WTC11 (cell line): ENCODE data around the gene FUBP3. TPM values are rescaled to one million over a fixed set of nuclear protein-coding genes. Genes with fewer than 3 reads are reported as not detected.

Source experiments
- ATAC-seq: fragments of 200-7000 bp; cut with Tn5 transposase; 2 replicates; pipeline ENCODE4 v1.10.0; 2021; ENCODE audit warnings: mild to moderate bottlenecking, moderate library complexity
- CTCF ChIA-PET: fragments of 300-600 bp; sonication (Branson Sonifier 250); formaldehyde crosslinking; loops from one replicate; lab custom pipeline; 2021; ENCODE audit warnings: antibody characterized with exemption; lab: Charles Lee
- POLR2A ChIA-PET: fragments of 350-600 bp; sonication (Branson Sonifier 250); formaldehyde crosslinking; loops from one replicate; lab custom pipeline; 2021; ENCODE audit warnings: antibody characterized with exemption; lab: Charles Lee
- DNase-seq: peaks from one replicate; pipeline ENCODE4 v3.0.0; 2021; ENCODE audit warnings: low spot score
- H3K27ac Mint-ChIP-seq: 2 replicates; pipeline ENCODE4 v1.8.0; 2021; ENCODE audit warnings: mixed read lengths
- H3K27me3 Mint-ChIP-seq: 2 replicates; pipeline ENCODE4 v1.8.0; 2021; ENCODE audit warnings: low read depth, mild to moderate bottlenecking, moderate library complexity, mixed read lengths
- H3K36me3 Mint-ChIP-seq: 2 replicates; pipeline ENCODE4 v1.8.0; 2021; ENCODE audit warnings: mixed read lengths
- H3K4me1 Mint-ChIP-seq: 2 replicates; pipeline ENCODE4 v1.8.0; 2022; ENCODE audit warnings: mixed read lengths
- H3K4me3 Mint-ChIP-seq: 2 replicates; pipeline ENCODE4 v1.8.0; 2021; ENCODE audit warnings: mild to moderate bottlenecking, moderate library complexity, mixed read lengths
- H3K9me3 Mint-ChIP-seq: 2 replicates; pipeline ENCODE4 v1.8.0; 2021; ENCODE audit warnings: mixed read lengths
- EMX1 ChIP-seq: fragments of 250-450 bp; sonication (Bioruptor Pico); IDR thresholded peaks from 2 replicates; pipeline ENCODE4 v1.8.0; 2021; ENCODE audit warnings: mild to moderate bottlenecking
- FOXP1 ChIP-seq: sonication (generic); formaldehyde crosslinking; IDR thresholded peaks from 2 replicates; pipeline ENCODE4 v1.8.0; 2022; ENCODE audit warnings: missing genetic modification reagents, mild to moderate bottlenecking, moderate library complexity, borderline replicate concordance
- HMGA2 ChIP-seq: fragments of 250-450 bp; sonication (Bioruptor Pico); IDR thresholded peaks from 2 replicates; pipeline ENCODE4 v1.4.0; 2021; ENCODE audit warnings: mild to moderate bottlenecking, moderate library complexity
- JAZF1 ChIP-seq: fragments of 250-450 bp; sonication (Bioruptor Pico); IDR thresholded peaks from 2 replicates; pipeline ENCODE4 v1.9.0; 2021; ENCODE audit warnings: moderate library complexity, mild to moderate bottlenecking, inconsistent platforms
- NFATC4 ChIP-seq: fragments of 250-450 bp; sonication (Bioruptor Pico); IDR thresholded peaks from 2 replicates; pipeline ENCODE4 v1.9.0; 2021; ENCODE audit warnings: mild to moderate bottlenecking
- SP1 ChIP-seq: sonication (generic); formaldehyde crosslinking; conservative IDR thresholded peaks from 2 replicates; pipeline ENCODE4 v1.8.1; 2022; ENCODE audit warnings: missing genetic modification reagents
- ZNF219 ChIP-seq: sonication (generic); formaldehyde crosslinking; IDR thresholded peaks from 2 replicates; pipeline ENCODE4 v1.8.0; 2023; ENCODE audit warnings: missing genetic modification reagents, mild to moderate bottlenecking, borderline replicate concordance
- ZNF232 ChIP-seq: sonication (generic); formaldehyde crosslinking; IDR thresholded peaks from 2 replicates; pipeline ENCODE4 v1.8.0; 2022; ENCODE audit warnings: mild to moderate bottlenecking, missing genetic modification reagents
- ZNF263 ChIP-seq: sonication (generic); formaldehyde crosslinking; IDR thresholded peaks from 2 replicates; pipeline ENCODE4 v1.8.1; 2022; ENCODE audit warnings: low read depth, mild to moderate bottlenecking, moderate library complexity, missing genetic modification reagents
- ZNF423 ChIP-seq: fragments of 250-450 bp; sonication (Bioruptor Pico); IDR thresholded peaks from 2 replicates; pipeline ENCODE4 v2.1.2; 2022; ENCODE audit warnings: mild to moderate bottlenecking, moderate library complexity
- total RNA-seq: library from RNA; stranded (reverse); gene quantifications from 3 replicates; pipeline ENCODE4 v1.2.3, GENCODE V29; 2021
- TF ChIP-seq, protein P1 (sequence below): sonication (generic); formaldehyde crosslinking; IDR thresholded peaks from 2 replicates; pipeline ENCODE4 v1.8.0; 2022; ENCODE audit warnings: mild to moderate bottlenecking, missing genetic modification reagents
- TF ChIP-seq, protein P2 (sequence below): fragments of 250-450 bp; sonication (Bioruptor Pico); IDR thresholded peaks from 2 replicates; pipeline ENCODE4 v1.9.0; 2021; ENCODE audit warnings: moderate library complexity, mild to moderate bottlenecking, inconsistent platforms, borderline replicate concordance
- TF ChIP-seq, protein P3 (sequence below): fragments of 250-450 bp; sonication (Bioruptor Pico); IDR thresholded peaks from 2 replicates; pipeline ENCODE4 v1.9.0; 2021; ENCODE audit warnings: mild to moderate bottlenecking, borderline replicate concordance
- TF ChIP-seq, protein P4 (sequence below): fragments of 250-450 bp; sonication (Bioruptor Pico); IDR thresholded peaks from 2 replicates; pipeline ENCODE4 v1.9.0; 2021; ENCODE audit warnings: mild to moderate bottlenecking
- TF ChIP-seq, protein P5 (sequence below): sonication (generic); formaldehyde crosslinking; IDR thresholded peaks from 2 replicates; pipeline ENCODE4 v1.8.1; 2023; ENCODE audit warnings: mild to moderate bottlenecking, missing genetic modification reagents, moderate library complexity
- TF ChIP-seq, protein P6 (sequence below): sonication (generic); formaldehyde crosslinking; IDR thresholded peaks from 2 replicates; pipeline ENCODE4 v1.8.0; 2023; ENCODE audit warnings: missing genetic modification reagents, mild to moderate bottlenecking, borderline replicate concordance

The FUBP3 gene
- total RNA-seq, 1 experiment from 2014 or later: 83.0 TPM

DNA sequence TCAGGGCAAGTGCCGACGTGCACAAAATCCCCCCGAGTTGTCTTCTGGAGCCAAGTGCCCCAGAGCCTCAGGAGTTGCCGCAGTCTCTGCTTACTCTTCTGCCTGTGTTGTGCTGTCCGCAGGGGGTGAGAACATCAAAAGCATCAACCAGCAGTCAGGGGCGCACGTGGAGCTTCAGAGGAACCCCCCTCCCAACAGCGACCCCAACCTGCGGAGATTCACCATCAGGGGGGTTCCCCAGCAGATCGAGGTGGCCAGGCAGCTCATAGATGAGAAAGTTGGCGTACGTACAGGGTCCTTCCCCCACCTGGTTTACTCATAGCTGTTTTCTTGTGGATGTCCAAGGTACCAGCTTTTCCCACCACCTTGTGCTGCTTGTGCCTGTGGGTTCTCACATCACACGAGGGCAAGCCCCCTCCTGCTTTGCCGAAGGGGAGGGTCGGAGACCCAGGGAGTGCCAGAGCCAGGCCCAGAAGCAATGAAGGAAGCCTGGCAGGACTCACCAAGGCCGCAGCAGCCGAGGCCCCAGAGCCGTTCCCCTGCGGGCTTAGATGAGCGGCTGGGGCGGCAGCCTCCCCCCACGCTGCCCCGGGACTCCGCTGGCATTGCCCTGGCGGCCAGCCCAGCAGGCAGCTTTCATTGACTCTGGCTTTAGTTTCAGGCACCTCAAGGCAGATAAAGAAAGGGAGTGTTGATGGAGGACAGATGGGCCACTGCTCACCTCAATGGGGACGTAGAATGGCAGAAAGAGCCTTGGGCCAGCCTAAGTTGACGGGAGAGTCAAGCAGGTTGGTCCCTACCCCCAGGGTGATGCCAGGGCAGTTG lies 51.3 kb downstream of the FUBP3 start:
- DNase-seq (no peak), ATAC-seq (no peak)
- no peaks in the 10 kb centered on the region for H3K27me3 Mint-ChIP-seq
- ChIA-PET CTCF (interaction anchor here (0.8 to 1.0 kb wide), 2 partner anchors 10 to 170 kb away, joined by 3 read pairs; no protein-coding TSS in a partner anchor), POLR2A (no interaction called here)
- peak overlapping the region; percentile 68 for H3K27ac Mint-ChIP-seq
- no peaks in the 10 kb centered on the region for H3K9me3 Mint-ChIP-seq
- peaks cover 28% of the 10 kb centered on the region for H3K4me1 Mint-ChIP-seq
- no peak overlapping the region for H3K4me3 Mint-ChIP-seq
- TF ChIP-seq, protein P1, sequence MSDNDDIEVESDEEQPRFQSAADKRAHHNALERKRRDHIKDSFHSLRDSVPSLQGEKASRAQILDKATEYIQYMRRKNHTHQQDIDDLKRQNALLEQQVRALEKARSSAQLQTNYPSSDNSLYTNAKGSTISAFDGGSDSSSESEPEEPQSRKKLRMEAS (CRISPR knock-in tag): no peak
- TF ChIP-seq ZNF263 (no peak), JAZF1 (CRISPR knock-in tag) (no peak), ZNF219 (CRISPR knock-in tag) (no peak), HMGA2 (no peak)
- peaks cover 53% of the 10 kb centered on the region for H3K36me3 Mint-ChIP-seq

DNA sequence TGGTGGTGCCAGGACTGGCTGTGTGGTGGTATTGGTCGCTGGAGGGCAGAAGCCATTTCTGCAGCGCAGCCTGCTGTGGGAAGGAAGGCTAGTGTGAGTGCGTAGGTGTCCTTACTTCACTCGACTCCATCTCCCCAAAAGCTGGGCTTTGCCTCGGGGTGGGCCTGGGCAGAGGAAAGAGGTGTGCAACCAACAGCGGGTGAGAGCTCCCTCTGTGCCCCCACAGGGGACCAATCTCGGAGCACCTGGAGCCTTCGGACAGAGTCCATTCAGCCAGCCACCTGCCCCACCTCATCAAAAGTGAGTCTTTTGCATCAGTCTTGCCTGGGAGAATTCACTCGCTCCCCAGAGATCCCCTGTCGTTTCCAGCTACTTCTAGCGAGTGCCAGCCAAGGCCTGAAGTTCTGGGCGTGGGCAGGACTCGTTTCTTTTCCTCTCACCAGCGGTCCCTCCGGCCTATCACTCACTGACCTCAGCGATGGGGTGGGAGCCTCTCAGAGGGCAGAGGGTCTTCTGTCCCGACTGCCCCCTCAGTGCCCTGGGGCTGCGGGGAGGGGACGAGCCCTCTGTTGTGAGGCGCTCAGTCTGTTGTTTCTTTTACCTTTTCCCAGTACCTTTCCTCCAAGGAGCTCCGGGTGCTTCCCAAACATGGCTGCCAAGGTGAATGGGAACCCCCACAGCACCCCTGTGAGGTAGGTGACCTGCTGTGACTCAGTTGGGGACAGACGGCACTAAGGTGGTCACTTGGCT lies 52.1 kb downstream of the FUBP3 start:
- Mint-ChIP-seq H3K4me1 (peaks cover 28% of the 10 kb centered on the region), H3K27ac (no peak overlapping the region; the same call in 1 of the 2 replicates), H3K27me3 (no peaks in the 10 kb centered on the region), H3K36me3 (peaks cover 45% of the 10 kb centered on the region), H3K4me3 (no peak overlapping the region), H3K9me3 (no peaks in the 10 kb centered on the region)
- CTCF ChIA-PET: interaction anchor here (1.0 kb wide), 1 partner anchor 10 kb away, joined by 3 read pairs; no protein-coding TSS in a partner anchor
- DNase-seq: no peak
- no peak for ATAC-seq
- TF ChIP-seq, protein P2, sequence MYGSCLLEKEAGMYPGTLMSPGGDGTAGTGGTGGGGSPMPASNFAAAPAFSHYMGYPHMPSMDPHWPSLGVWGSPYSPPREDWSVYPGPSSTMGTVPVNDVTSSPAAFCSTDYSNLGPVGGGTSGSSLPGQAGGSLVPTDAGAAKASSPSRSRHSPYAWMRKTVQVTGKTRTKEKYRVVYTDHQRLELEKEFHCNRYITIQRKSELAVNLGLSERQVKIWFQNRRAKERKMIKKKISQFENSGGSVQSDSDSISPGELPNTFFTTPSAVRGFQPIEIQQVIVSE (CRISPR knock-in tag): no peak
- TF ChIP-seq SP1 (CRISPR knock-in tag) (no peak), EMX1 (CRISPR knock-in tag) (no peak), ZNF232 (CRISPR knock-in tag) (no peak)
- TF ChIP-seq, protein P3, sequence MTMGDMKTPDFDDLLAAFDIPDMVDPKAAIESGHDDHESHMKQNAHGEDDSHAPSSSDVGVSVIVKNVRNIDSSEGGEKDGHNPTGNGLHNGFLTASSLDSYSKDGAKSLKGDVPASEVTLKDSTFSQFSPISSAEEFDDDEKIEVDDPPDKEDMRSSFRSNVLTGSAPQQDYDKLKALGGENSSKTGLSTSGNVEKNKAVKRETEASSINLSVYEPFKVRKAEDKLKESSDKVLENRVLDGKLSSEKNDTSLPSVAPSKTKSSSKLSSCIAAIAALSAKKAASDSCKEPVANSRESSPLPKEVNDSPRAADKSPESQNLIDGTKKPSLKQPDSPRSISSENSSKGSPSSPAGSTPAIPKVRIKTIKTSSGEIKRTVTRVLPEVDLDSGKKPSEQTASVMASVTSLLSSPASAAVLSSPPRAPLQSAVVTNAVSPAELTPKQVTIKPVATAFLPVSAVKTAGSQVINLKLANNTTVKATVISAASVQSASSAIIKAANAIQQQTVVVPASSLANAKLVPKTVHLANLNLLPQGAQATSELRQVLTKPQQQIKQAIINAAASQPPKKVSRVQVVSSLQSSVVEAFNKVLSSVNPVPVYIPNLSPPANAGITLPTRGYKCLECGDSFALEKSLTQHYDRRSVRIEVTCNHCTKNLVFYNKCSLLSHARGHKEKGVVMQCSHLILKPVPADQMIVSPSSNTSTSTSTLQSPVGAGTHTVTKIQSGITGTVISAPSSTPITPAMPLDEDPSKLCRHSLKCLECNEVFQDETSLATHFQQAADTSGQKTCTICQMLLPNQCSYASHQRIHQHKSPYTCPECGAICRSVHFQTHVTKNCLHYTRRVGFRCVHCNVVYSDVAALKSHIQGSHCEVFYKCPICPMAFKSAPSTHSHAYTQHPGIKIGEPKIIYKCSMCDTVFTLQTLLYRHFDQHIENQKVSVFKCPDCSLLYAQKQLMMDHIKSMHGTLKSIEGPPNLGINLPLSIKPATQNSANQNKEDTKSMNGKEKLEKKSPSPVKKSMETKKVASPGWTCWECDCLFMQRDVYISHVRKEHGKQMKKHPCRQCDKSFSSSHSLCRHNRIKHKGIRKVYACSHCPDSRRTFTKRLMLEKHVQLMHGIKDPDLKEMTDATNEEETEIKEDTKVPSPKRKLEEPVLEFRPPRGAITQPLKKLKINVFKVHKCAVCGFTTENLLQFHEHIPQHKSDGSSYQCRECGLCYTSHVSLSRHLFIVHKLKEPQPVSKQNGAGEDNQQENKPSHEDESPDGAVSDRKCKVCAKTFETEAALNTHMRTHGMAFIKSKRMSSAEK: no peak
- POLR2A ChIA-PET: no interaction called here

DNA sequence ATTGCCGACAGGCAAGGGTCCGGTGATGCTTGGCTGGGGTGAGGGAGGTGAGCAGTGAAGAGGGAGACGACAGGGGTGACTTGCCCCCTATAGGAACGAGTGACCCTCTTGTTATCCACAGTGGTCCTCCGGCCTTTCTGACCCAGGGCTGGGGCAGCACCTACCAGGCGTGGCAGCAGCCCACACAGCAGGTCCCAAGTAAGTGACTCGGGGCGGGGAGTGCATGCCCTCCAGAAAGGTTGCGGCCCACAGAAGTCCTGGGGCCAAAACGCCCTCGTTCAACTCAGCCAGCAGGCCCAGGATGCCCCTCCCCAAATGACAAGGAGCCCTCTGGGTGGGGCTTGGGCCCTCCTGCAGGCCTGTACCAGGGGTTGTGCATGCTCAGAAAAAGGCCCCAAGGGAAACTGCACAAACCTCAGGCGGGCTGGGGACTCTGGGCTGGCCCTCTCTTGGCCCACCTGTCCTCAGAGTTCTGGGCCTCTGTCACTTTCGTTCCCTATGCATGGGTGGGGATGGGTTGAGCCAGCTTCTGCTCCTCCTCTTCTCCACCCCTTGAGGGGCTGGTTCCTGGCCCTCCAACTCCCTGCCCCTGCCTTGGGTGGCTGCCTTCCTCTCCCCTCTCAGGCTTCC lies 52.8 kb downstream of the FUBP3 start:
- Mint-ChIP-seq H3K4me3 (no peak overlapping the region), H3K4me1 (peaks cover 28% of the 10 kb centered on the region), H3K9me3 (no peaks in the 10 kb centered on the region), H3K27me3 (no peaks in the 10 kb centered on the region), H3K27ac (no peak overlapping the region), H3K36me3 (peaks cover 45% of the 10 kb centered on the region)
- ChIA-PET POLR2A (no interaction called here), CTCF (no interaction called here)
- no peak for DNase-seq
- ATAC-seq: no peak
- TF ChIP-seq, protein P4, sequence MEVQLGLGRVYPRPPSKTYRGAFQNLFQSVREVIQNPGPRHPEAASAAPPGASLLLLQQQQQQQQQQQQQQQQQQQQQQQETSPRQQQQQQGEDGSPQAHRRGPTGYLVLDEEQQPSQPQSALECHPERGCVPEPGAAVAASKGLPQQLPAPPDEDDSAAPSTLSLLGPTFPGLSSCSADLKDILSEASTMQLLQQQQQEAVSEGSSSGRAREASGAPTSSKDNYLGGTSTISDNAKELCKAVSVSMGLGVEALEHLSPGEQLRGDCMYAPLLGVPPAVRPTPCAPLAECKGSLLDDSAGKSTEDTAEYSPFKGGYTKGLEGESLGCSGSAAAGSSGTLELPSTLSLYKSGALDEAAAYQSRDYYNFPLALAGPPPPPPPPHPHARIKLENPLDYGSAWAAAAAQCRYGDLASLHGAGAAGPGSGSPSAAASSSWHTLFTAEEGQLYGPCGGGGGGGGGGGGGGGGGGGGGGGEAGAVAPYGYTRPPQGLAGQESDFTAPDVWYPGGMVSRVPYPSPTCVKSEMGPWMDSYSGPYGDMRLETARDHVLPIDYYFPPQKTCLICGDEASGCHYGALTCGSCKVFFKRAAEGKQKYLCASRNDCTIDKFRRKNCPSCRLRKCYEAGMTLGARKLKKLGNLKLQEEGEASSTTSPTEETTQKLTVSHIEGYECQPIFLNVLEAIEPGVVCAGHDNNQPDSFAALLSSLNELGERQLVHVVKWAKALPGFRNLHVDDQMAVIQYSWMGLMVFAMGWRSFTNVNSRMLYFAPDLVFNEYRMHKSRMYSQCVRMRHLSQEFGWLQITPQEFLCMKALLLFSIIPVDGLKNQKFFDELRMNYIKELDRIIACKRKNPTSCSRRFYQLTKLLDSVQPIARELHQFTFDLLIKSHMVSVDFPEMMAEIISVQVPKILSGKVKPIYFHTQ: no peak
- TF ChIP-seq, protein P5, sequence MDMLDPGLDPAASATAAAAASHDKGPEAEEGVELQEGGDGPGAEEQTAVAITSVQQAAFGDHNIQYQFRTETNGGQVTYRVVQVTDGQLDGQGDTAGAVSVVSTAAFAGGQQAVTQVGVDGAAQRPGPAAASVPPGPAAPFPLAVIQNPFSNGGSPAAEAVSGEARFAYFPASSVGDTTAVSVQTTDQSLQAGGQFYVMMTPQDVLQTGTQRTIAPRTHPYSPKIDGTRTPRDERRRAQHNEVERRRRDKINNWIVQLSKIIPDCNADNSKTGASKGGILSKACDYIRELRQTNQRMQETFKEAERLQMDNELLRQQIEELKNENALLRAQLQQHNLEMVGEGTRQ (CRISPR knock-in tag): no peak
- no peak for TF ChIP-seq ZNF423
- no peak for TF ChIP-seq FOXP1
- TF ChIP-seq NFATC4: no peak
- TF ChIP-seq, protein P6, sequence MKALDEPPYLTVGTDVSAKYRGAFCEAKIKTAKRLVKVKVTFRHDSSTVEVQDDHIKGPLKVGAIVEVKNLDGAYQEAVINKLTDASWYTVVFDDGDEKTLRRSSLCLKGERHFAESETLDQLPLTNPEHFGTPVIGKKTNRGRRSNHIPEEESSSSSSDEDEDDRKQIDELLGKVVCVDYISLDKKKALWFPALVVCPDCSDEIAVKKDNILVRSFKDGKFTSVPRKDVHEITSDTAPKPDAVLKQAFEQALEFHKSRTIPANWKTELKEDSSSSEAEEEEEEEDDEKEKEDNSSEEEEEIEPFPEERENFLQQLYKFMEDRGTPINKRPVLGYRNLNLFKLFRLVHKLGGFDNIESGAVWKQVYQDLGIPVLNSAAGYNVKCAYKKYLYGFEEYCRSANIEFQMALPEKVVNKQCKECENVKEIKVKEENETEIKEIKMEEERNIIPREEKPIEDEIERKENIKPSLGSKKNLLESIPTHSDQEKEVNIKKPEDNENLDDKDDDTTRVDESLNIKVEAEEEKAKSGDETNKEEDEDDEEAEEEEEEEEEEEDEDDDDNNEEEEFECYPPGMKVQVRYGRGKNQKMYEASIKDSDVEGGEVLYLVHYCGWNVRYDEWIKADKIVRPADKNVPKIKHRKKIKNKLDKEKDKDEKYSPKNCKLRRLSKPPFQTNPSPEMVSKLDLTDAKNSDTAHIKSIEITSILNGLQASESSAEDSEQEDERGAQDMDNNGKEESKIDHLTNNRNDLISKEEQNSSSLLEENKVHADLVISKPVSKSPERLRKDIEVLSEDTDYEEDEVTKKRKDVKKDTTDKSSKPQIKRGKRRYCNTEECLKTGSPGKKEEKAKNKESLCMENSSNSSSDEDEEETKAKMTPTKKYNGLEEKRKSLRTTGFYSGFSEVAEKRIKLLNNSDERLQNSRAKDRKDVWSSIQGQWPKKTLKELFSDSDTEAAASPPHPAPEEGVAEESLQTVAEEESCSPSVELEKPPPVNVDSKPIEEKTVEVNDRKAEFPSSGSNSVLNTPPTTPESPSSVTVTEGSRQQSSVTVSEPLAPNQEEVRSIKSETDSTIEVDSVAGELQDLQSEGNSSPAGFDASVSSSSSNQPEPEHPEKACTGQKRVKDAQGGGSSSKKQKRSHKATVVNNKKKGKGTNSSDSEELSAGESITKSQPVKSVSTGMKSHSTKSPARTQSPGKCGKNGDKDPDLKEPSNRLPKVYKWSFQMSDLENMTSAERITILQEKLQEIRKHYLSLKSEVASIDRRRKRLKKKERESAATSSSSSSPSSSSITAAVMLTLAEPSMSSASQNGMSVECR (CRISPR knock-in tag): no peak
